ENCODE measurements around the gene NPAS3. TPM values are rescaled to one million over a fixed set of nuclear protein-coding genes. Genes with fewer than 3 reads are reported as not detected.

NPAS3 gene
- total RNA-seq, 4 donors from 2014 or later = 0.51 to 15.2 (median 6.6) TPM

DNA sequence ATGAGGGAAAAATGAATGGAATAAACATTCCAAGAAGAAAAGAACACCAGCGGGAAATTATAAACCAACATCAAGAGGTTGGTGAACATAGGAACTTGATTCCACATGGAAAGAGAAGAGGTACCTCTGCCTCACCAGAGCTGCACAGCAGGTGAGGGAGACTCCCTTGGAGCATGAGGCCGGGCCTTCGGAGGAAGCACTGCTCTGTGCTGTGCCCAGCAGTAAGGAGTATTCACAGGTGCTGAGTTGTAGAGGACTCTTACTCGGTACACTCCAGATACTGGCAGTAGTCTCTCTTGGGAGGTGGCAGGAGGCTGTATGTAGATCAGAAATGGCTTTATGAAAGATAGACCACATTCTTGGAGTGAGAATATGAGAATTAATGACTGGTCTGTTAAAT lies 76.0 kb downstream of the NPAS3 start:
- H3K27ac ChIP-seq = no peak overlapping the region

DNA sequence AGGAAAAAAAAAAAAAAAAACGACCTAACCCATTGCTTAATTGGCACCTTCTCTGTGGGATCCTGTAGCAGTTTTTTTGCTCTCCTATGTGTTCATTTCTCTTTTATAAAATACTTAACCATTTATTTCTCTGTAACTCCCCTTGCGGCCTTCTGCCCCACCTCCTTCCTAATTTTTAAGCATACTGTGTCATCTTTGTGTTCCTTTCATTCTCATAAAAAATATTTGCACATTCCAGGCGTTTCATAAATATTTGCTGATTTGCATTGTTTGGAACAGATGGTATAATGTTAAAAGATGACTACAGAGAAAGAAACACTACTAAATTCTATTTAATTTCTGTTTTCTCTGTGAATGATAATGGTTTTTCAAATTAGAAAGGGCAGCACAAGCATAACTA lies 77.9 kb downstream of the NPAS3 start:
- H3K27me3 ChIP-seq = no peaks in the 10 kb centered on the region
- no peaks in the 10 kb centered on the region for H3K36me3 ChIP-seq
- no peak overlapping the region for H3K27ac ChIP-seq
- H3K9me3 ChIP-seq = no peaks in the 10 kb centered on the region
- no peaks in the 10 kb centered on the region for H3K4me1 ChIP-seq
- TF ChIP-seq, protein P1, sequence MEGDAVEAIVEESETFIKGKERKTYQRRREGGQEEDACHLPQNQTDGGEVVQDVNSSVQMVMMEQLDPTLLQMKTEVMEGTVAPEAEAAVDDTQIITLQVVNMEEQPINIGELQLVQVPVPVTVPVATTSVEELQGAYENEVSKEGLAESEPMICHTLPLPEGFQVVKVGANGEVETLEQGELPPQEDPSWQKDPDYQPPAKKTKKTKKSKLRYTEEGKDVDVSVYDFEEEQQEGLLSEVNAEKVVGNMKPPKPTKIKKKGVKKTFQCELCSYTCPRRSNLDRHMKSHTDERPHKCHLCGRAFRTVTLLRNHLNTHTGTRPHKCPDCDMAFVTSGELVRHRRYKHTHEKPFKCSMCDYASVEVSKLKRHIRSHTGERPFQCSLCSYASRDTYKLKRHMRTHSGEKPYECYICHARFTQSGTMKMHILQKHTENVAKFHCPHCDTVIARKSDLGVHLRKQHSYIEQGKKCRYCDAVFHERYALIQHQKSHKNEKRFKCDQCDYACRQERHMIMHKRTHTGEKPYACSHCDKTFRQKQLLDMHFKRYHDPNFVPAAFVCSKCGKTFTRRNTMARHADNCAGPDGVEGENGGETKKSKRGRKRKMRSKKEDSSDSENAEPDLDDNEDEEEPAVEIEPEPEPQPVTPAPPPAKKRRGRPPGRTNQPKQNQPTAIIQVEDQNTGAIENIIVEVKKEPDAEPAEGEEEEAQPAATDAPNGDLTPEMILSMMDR (IDR thresholded peaks at IDR 0.05) = no peak
- TF ChIP-seq POLR2A (IDR thresholded peaks at IDR 0.05) = no peak
- no peak for DNase-seq
- intact Hi-C loops (cut with DNase I; ENCODE audit: low total_unique reads) = no loop called here
- H3K4me3 ChIP-seq = no peak overlapping the region

More for the DNA sequence above, 76.0 kb downstream of the NPAS3 start:
- no peaks in the 10 kb centered on the region for H3K36me3 ChIP-seq
- no peak for DNase-seq
- intact Hi-C loops (cut with DNase I; ENCODE audit: low total_unique reads) = no loop called here
- H3K4me3 ChIP-seq = no peak overlapping the region
- H3K9me3 ChIP-seq = no peaks in the 10 kb centered on the region
- TF ChIP-seq, protein P1 (IDR thresholded peaks at IDR 0.05) = no peak
- no peak for TF ChIP-seq POLR2A (IDR thresholded peaks at IDR 0.05)
- H3K27me3 ChIP-seq = no peaks in the 10 kb centered on the region
- H3K4me1 ChIP-seq = no peaks in the 10 kb centered on the region

DNA sequence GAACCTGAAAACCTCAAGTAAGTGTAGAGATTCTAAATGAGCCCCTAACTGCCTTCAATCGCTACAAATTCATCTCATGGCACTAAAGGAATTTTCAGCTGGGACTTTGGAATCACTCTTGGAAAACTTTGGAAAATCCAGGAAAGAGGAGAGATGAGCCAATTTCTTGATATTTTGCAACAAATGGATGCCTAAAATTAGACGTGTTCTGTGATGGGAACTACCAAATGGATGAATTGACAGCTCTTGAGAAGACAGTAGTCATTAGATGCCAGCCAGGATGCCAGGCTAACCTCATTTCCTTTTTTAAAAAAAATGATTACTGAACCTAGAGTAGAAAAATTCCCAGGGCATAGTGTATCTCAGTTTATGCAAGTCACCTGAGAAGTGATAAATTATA lies 78.3 kb downstream of the NPAS3 start:
- intact Hi-C loops (cut with DNase I; ENCODE audit: low total_unique reads) = no loop called here

DNA sequence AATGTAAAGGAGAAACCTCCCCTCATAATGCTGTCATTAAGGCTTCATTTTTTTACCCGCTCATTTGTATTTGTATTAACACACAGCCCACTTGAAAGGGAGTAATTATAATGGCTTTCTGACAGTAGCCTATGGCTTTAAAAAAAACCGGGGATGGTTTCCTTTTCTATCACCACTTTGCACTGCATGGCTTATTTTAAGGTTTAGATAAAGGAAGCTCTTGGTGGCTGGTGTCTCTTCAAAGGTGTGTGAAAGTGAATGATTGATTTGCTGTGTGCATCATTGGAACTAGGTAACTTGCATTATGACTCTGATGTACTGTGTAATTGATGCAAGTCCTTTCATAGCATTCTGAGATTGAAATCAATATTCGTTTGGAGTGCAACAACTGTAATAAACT lies 80.7 kb downstream of the NPAS3 start:
- Histone ChIP-seq H3K27ac (no peak overlapping the region), H3K9me3 (no peaks in the 10 kb centered on the region), H3K36me3 (no peaks in the 10 kb centered on the region), H3K4me3 (no peak overlapping the region), H3K27me3 (no peaks in the 10 kb centered on the region), H3K4me1 (no peaks in the 10 kb centered on the region)
- TF ChIP-seq POLR2A (IDR thresholded peaks at IDR 0.05) = no peak
- TF ChIP-seq, protein P1 (IDR thresholded peaks at IDR 0.05) = no peak
- intact Hi-C loops (cut with DNase I; ENCODE audit: low total_unique reads) = no loop called here
- no peak for DNase-seq

More for the DNA sequence above, 78.3 kb downstream of the NPAS3 start:
- Histone ChIP-seq H3K36me3 (no peaks in the 10 kb centered on the region), H3K4me3 (no peak overlapping the region), H3K27ac (no peak overlapping the region), H3K4me1 (no peaks in the 10 kb centered on the region), H3K27me3 (no peaks in the 10 kb centered on the region), H3K9me3 (no peaks in the 10 kb centered on the region)
- DNase-seq = no peak
- TF ChIP-seq, protein P1 (IDR thresholded peaks at IDR 0.05) = no peak
- no peak for TF ChIP-seq POLR2A (IDR thresholded peaks at IDR 0.05)

DNA sequence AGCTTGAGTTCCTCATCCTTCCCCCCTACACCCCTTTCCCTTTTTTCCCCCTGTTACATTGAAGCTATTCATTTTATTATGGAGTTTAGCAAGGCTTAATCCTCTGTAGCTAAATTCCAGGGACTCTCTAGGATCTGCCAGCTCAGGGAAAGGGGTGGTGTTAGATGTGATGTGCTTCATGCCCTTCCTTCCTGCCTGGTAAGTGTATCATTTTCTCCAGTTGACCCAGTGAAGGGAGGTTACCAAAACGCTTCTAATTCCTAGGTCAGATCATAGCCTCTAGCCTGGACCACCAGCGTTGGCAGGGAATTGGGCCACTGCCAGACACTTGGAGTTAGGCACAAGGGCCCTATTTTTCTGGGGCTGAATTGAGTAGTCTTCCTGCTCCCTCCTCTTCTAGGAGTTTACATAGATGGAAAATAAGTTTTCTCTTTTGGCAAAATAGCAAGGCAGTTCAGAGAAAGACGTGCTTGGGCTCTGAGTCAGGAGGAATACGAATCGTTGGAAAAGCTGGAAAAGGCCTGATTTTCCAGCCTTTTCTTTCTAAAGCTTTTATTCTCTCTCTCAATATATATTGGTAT lies 88.3 kb downstream of the NPAS3 start:
- DNase-seq = peak in 1 of 2 donors; percentile 32
- H3K4me3 ChIP-seq = no peak overlapping the region
- TF ChIP-seq, protein P1 (IDR thresholded peaks at IDR 0.05) = no peak
- no peak for TF ChIP-seq POLR2A (IDR thresholded peaks at IDR 0.05)
- H3K27me3 ChIP-seq = no peaks in the 10 kb centered on the region
- H3K9me3 ChIP-seq = no peaks in the 10 kb centered on the region
- intact Hi-C loops (cut with DNase I; ENCODE audit: low total_unique reads) = no loop called here
- H3K4me1 ChIP-seq = no peaks in the 10 kb centered on the region
- H3K36me3 ChIP-seq = no peaks in the 10 kb centered on the region
- H3K27ac ChIP-seq = no peak overlapping the region

Measured in uterus (tissue), 4 donors.